ENCODE measurements around the gene LDB2.
A peak's percentile ranks its signal among the peaks of the same experiment; 100 is the strongest.
"Not testable (repeated sequence)": the region's sequence is repeated elsewhere in the genome, so short reads cannot be mapped to it uniquely, and the experiment has no call there.

Gene LDB2

GRCh38 chr4:16544869-16545268 is 353.6 kb downstream of the LDB2 start:
- no peak for DNase-seq (ENCODE audit: low spot score)

DNA sequence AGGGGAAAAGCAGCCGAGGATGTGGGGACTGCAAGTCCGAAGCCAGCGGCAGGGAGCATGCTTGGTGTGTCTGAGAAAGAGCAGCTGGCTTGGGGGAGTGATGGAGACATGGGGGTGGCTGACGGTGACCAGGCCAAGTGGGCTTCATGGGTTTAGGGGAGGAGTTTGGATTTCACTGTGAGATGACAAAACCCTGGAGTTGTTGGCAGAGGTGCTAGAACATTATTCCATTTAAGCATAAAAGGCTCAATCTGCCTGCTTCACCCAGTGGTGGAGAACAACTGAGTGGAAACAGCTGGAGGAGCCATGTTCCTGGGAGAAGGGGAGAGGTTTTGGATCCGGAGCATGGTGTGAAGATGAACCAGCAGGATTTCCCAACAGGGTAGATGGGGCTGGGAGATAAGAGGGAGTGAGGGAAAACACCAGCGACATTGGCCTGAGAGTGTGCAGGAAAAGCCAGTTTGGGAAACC is 354.2 kb downstream of the LDB2 start:
- no peak for DNase-seq (ENCODE audit: low spot score)

DNA sequence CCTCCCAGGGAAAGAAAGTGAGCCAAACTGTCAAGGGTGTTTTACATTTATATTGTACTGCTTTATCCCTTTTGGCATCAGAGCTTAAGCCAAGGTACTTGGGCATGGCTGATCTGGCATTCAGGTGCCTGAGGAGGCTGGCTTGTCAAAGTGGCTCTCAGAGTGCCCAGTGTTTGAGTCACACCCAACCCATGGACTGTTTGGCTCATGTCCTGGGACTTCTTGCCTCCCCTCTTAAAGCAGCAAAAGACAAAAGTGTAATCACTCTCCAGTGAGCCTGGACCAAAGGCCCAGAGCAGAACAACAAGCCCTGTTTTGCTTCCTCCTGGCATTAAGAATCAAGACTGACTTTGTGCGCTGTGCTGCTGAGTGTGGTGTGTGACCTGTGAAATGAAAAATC is 360.5 kb downstream of the LDB2 start:
- no peak for DNase-seq (ENCODE audit: low spot score)

GRCh38 chr4:16532240-16532970 is 366.0 kb downstream of the LDB2 start:
- DNase-seq (ENCODE audit: low spot score), result no peak

DNA sequence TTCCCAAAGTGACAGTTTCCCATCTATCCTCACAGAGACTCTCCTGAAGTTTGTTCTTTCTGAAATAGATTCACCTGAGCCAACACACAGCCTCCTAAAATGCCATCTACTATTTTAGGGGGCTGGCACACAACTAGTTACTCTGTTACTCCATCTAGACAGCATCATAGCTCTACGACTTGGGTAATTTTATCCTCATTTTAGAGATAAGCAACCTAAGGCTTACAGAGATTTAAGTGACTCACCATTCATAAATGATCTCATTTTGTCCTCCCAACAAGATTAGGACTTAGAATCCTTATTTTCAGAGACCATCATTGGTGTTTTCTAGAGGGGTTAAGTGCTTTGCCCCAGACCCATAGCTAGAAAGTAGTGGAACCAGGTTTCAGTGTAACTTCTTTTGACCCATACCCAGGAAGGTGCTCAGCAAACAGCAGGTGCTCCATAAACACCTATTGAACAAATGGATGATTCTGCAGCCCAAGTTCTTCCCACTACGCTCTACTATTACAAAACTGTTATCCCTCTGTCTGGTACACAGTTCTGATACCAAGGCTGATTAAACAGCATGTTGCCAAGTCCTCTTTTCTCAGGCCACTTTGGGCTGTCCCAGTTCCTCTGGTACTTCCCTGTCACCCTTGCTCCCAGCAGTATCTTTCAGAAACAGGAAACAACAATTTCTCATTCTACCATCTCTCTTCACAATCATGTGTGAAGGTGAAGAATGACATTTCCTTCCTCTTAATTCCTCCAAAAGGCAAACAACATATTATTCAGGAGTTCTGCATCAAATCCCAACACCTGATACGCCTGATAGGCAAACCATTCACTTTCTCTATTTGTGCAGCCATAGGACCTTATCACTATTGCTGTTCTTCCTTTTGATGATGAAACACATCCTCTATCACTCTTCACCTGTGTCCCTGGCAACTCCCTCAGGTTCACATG is 367.5 kb downstream of the LDB2 start:
- no peak for DNase-seq (ENCODE audit: low spot score)

GRCh38 chr4:16524911-16525554 is 373.4 kb downstream of the LDB2 start:
- no peak for DNase-seq (ENCODE audit: low spot score)

GRCh38 chr4:16524406-16524805 is 374.0 kb downstream of the LDB2 start:
- no peak for DNase-seq (ENCODE audit: low spot score)

DNA sequence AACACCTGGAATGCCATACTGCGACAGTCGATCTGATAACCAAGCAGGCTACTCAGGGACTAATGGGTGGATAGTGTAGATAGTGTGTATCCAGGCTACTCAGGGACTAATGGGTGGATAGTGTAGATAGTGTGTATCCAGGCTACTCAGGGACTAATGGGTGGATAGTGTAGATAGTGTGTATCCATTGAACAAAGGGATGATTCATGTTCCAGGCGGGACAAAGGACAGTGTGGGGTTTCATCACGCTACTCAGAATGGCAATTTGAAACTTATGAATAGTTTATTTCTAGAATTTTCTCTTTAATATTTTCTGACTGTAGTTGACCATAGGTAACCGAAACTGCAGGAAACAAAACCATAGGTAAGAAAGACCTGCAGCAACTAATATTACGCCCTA is 374.9 kb downstream of the LDB2 start:
- DNase-seq (ENCODE audit: low spot score), result not testable (repeated sequence)

GRCh38 chr4:16521156-16521915 is 377.1 kb downstream of the LDB2 start:
- DNase-seq (ENCODE audit: low spot score), result no peak

- peak; percentile 22 for DNase-seq (ENCODE audit: low spot score)
These were observed 381.5 kb downstream of the LDB2 start for GRCh38 chr4:16516796-16517439.

- DNase-seq (ENCODE audit: low spot score), result no peak
These were observed 384.6 kb downstream of the LDB2 start for GRCh38 chr4:16513876-16514275.

DNA sequence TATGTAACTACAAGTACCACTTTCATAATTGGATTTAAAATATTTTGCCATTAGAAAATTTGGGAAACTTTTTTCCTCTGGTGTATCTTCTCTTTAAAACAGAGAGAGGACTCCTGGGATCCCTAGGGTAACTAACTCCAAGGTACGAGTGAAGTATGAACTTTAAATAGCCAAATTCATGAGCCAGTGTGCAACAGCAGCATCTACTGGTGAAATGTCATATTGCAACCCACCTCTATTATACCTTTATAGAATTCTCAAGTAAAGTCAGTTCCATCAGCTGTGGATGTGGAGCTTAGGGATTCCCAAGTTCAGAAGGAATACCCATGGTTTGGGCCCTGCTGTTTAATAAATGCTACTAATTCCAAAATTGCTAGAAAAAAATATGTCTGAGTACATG is 389.5 kb downstream of the LDB2 start:
- DNase-seq (ENCODE audit: low spot score), result no peak

GRCh38 chr4:16505726-16506125 is 392.7 kb downstream of the LDB2 start:
- DNase-seq (ENCODE audit: low spot score), result no peak

GRCh38 chr4:16505267-16505666 is 393.2 kb downstream of the LDB2 start:
- no peak for DNase-seq (ENCODE audit: low spot score)

GRCh38 chr4:16503421-16504100 is 394.9 kb downstream of the LDB2 start:
- DNase-seq (ENCODE audit: low spot score), result peak; percentile 31

- DNase-seq (ENCODE audit: low spot score), result no peak
These were observed 399.5 kb downstream of the LDB2 start for GRCh38 chr4:16498978-16499377.

DNA sequence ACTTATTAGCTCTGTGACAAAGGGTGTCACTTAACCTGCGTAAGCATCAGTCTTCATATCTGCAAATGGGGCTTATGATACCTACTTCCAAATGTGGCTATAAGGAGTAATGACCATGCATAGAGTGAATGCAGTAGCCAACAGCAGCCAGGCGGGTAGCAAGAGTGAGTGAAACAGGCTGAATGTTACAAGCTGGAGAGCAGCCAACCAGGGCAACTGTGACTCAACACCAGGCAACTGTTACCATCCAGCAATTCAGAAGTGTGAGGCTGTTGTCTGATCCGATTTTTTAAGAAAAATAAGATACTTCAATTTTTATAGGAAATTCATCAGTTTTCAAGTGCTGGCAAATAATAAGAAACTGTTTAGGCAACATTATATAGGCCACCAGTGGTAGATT is 401.9 kb downstream of the LDB2 start:
- no peak for DNase-seq (ENCODE audit: low spot score)

- no peak for DNase-seq (ENCODE audit: low spot score)
These were observed 405.6 kb downstream of the LDB2 start for GRCh38 chr4:16492872-16493271.

DNA sequence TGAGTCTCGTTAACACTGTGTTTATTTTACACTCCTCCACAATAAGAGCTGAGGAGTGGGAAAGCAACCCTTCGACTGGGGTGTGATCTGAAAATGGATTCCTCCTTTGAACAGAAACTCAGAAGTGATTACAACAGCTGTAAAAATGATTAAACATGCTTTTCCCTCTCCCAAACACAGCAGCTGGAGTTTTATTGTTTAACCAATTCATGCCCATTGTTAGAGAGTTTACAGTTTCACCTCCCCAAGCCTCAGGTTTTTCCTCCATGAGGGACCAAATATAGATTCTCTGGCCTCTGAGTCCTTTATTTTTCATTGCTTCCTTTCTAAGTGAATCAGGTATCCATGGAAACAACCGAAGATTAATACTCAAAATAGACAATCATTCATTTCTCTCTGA is 409.2 kb downstream of the LDB2 start:
- DNase-seq (ENCODE audit: low spot score), result no peak

GRCh38 chr4:16488084-16488483 is 410.4 kb downstream of the LDB2 start:
- DNase-seq (ENCODE audit: low spot score), result no peak

GRCh38 chr4:16484711-16485110 is 413.7 kb downstream of the LDB2 start:
- DNase-seq (ENCODE audit: low spot score), result no peak

All from cerebellar cortex (tissue), 1 donor.